ENCODE measurements around the gene ELMOD3. TPM values are rescaled to one million over a fixed set of nuclear protein-coding genes. Genes with fewer than 3 reads are reported as not detected.

The ELMOD3 gene
- total RNA-seq, 1 experiment from 2014 or later = 10.3 TPM

- Histone ChIP-seq H3K9me3 (no peaks in the 10 kb centered on the region), H3K4me1 (peaks cover 8% of the 10 kb centered on the region; the same call in 1 of the 2 replicates), H3K27me3 (replicated peaks; ENCODE audit: control insufficient read depth, insufficient read depth, low read length) (no peaks in the 10 kb centered on the region), H3K36me3 (ENCODE audit: control insufficient read depth, insufficient read depth, low read length) (no peaks in the 10 kb centered on the region), H3K4me3 (ENCODE audit: low read depth, low read length) (no peak overlapping the region)
- H3K27me3 Mint-ChIP-seq (ENCODE audit: insufficient read depth, unreplicated experiment) = no peaks in the 10 kb centered on the region
- H3K27ac Mint-ChIP-seq (ENCODE audit: unreplicated experiment) = no peak overlapping the region
- POLR2A ChIA-PET = no interaction called here
- no peak for DNase-seq
- CTCF ChIA-PET = no interaction called here
- H3K36me3 Mint-ChIP-seq (ENCODE audit: insufficient read depth, unreplicated experiment) = no peaks in the 10 kb centered on the region
- BruUV-seq (replicated peaks) = no TSS peak
- peaks cover 7% of the 10 kb centered on the region for H3K4me1 Mint-ChIP-seq (ENCODE audit: low read depth, unreplicated experiment)
- intact Hi-C loops (cut with micrococcal nuclease; ENCODE audit: unreplicated experiment) = no loop called here
- TF ChIP-seq CTCF (IDR thresholded peaks at IDR 0.05; ENCODE audit: insufficient read depth in 1 of 2, low read depth in 1 of 2, low read length in 1 of 2, severe bottlenecking in 1 of 2, unreplicated experiment in 1 of 2) = no peak
- H3K9me3 Mint-ChIP-seq (ENCODE audit: unreplicated experiment) = no peaks in the 10 kb centered on the region
- no peak overlapping the region for H3K4me3 Mint-ChIP-seq (ENCODE audit: unreplicated experiment)
Measured at GRCh38 chr2:85393836-85394235, 39.3 kb downstream of the ELMOD3 start.

GRCh38 chr2:85394261-85394681, 39.7 kb downstream of the ELMOD3 start:
- Histone ChIP-seq H3K27me3 (replicated peaks; ENCODE audit: control insufficient read depth, insufficient read depth, low read length) (no peaks in the 10 kb centered on the region), H3K4me3 (ENCODE audit: low read depth, low read length) (no peak overlapping the region), H3K9me3 (no peaks in the 10 kb centered on the region), H3K4me1 (peaks cover 8% of the 10 kb centered on the region; the same call in 1 of the 2 replicates), H3K36me3 (ENCODE audit: control insufficient read depth, insufficient read depth, low read length) (no peaks in the 10 kb centered on the region)
- H3K27me3 Mint-ChIP-seq (ENCODE audit: insufficient read depth, unreplicated experiment) = no peaks in the 10 kb centered on the region
- no peak overlapping the region for H3K4me3 Mint-ChIP-seq (ENCODE audit: unreplicated experiment)
- BruUV-seq (replicated peaks) = no TSS peak
- TF ChIP-seq CTCF (IDR thresholded peaks at IDR 0.05; ENCODE audit: insufficient read depth in 1 of 2, low read depth in 1 of 2, low read length in 1 of 2, severe bottlenecking in 1 of 2, unreplicated experiment in 1 of 2) = no peak
- H3K4me1 Mint-ChIP-seq (ENCODE audit: low read depth, unreplicated experiment) = peaks cover 7% of the 10 kb centered on the region
- no peaks in the 10 kb centered on the region for H3K36me3 Mint-ChIP-seq (ENCODE audit: insufficient read depth, unreplicated experiment)
- intact Hi-C loops (cut with micrococcal nuclease; ENCODE audit: unreplicated experiment) = no loop called here
- POLR2A ChIA-PET = no interaction called here
- H3K27ac Mint-ChIP-seq (ENCODE audit: unreplicated experiment) = no peak overlapping the region
- no peaks in the 10 kb centered on the region for H3K9me3 Mint-ChIP-seq (ENCODE audit: unreplicated experiment)
- peak in 1 of 2 experiments; percentile 25 for DNase-seq
- CTCF ChIA-PET = no interaction called here

GRCh38 chr2:85394976-85395375, 40.4 kb downstream of the ELMOD3 start:
- H3K36me3 ChIP-seq (ENCODE audit: control insufficient read depth, insufficient read depth, low read length) = no peaks in the 10 kb centered on the region
- H3K4me1 ChIP-seq = peaks cover 8% of the 10 kb centered on the region; the same call in 1 of the 2 replicates
- ChIA-PET POLR2A (no interaction called here), CTCF (no interaction called here)
- intact Hi-C loops (cut with micrococcal nuclease; ENCODE audit: unreplicated experiment) = no loop called here
- Mint-ChIP-seq H3K4me1 (ENCODE audit: low read depth, unreplicated experiment) (peaks cover 7% of the 10 kb centered on the region), H3K4me3 (ENCODE audit: unreplicated experiment) (no peak overlapping the region), H3K27me3 (ENCODE audit: insufficient read depth, unreplicated experiment) (no peaks in the 10 kb centered on the region), H3K27ac (ENCODE audit: unreplicated experiment) (no peak overlapping the region), H3K9me3 (ENCODE audit: unreplicated experiment) (no peaks in the 10 kb centered on the region), H3K36me3 (ENCODE audit: insufficient read depth, unreplicated experiment) (no peaks in the 10 kb centered on the region)
- peak in 1 of 2 experiments; percentile 17 for DNase-seq
- no peak for TF ChIP-seq CTCF (IDR thresholded peaks at IDR 0.05; ENCODE audit: insufficient read depth in 1 of 2, low read depth in 1 of 2, low read length in 1 of 2, severe bottlenecking in 1 of 2, unreplicated experiment in 1 of 2)
- H3K4me3 ChIP-seq (ENCODE audit: low read depth, low read length) = no peak overlapping the region
- no peaks in the 10 kb centered on the region for H3K9me3 ChIP-seq
- H3K27me3 ChIP-seq (replicated peaks; ENCODE audit: control insufficient read depth, insufficient read depth, low read length) = no peaks in the 10 kb centered on the region
- BruUV-seq (replicated peaks) = no TSS peak

Measured in Caco-2 (cell line).